ENCODE data around the gene CDH22.
A peak's percentile ranks its signal among the peaks of the same experiment; 100 is the strongest.

CDH22 gene, protein sequence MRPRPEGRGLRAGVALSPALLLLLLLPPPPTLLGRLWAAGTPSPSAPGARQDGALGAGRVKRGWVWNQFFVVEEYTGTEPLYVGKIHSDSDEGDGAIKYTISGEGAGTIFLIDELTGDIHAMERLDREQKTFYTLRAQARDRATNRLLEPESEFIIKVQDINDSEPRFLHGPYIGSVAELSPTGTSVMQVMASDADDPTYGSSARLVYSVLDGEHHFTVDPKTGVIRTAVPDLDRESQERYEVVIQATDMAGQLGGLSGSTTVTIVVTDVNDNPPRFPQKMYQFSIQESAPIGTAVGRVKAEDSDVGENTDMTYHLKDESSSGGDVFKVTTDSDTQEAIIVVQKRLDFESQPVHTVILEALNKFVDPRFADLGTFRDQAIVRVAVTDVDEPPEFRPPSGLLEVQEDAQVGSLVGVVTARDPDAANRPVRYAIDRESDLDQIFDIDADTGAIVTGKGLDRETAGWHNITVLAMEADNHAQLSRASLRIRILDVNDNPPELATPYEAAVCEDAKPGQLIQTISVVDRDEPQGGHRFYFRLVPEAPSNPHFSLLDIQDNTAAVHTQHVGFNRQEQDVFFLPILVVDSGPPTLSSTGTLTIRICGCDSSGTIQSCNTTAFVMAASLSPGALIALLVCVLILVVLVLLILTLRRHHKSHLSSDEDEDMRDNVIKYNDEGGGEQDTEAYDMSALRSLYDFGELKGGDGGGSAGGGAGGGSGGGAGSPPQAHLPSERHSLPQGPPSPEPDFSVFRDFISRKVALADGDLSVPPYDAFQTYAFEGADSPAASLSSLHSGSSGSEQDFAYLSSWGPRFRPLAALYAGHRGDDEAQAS

DNA sequence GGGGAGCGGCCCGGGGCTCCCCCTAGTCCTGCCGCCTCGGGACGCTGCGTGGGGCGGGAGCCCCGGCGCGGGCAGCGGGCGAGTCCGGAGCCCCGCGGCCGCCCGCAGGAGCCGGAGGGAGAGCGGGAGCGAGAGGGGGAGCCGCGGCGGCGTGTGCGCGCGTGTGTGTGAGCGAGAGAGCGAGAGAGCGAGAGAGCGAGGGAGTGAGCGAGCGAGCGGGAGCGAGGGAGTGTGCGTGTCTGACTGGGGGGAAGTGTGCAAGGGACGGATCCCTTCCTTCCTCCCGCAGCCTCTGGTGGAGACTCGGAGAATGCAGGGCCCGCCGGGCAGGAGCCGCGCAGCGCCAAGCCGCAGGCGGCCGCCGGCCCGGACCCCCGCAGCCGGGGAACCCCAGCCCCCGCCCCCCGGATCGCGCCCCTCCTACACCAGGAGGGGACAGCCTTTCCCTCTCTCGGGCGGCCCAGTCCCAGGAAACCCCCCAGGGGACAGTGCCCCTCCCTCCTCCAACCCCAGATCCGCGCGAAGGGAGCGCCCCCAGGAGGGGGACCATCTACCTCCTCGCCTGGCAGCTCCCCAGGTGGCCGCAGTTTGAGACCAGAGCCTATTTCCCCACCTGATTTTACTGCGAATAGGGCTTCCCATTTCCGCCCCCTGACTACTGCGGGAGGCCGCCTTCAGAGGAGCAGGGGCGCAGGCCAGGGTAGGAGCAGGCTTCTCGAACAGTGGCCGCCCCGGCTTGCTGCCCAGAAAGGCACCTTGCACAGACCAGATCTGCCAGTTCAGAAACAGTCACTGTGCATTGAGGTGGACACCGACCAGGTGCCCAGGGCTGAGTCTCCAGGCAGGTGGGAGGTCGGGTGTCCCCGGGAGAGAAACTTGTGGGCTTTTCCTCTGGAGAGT, at the start of gene CDH22:
CDH22 (minus strand) TSS at position 241 of the 900 bp plus-strand sequence. CDS start 57,204 bp downstream, outside the sequence.
- DNase-seq = no peak

DNA sequence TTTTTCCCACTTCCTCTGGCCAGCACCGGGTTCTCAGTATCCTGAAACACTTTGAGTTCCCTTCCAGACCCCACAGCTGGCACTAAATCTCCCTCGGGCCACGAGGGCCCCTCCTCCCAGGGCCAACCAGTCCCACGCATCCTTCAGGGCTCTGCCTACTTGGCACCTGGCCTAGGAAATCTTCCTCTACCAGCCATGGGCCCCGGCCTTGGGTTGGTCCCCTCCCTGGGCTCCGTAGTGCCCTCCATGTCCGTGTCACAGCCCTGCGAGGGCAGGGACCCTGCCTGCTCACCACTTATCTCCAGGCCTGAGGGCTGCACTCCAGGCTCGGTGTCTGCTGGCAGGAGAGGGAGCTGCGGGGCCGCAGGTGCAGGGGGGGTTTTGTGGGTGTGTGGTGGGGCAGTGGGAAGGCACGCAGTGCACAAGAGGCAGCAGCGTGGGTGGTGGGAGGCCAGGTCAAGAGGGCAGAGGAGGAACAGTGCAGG, 48.8 kb upstream of the CDH22 start:
- peak; percentile 49 for DNase-seq

DNA sequence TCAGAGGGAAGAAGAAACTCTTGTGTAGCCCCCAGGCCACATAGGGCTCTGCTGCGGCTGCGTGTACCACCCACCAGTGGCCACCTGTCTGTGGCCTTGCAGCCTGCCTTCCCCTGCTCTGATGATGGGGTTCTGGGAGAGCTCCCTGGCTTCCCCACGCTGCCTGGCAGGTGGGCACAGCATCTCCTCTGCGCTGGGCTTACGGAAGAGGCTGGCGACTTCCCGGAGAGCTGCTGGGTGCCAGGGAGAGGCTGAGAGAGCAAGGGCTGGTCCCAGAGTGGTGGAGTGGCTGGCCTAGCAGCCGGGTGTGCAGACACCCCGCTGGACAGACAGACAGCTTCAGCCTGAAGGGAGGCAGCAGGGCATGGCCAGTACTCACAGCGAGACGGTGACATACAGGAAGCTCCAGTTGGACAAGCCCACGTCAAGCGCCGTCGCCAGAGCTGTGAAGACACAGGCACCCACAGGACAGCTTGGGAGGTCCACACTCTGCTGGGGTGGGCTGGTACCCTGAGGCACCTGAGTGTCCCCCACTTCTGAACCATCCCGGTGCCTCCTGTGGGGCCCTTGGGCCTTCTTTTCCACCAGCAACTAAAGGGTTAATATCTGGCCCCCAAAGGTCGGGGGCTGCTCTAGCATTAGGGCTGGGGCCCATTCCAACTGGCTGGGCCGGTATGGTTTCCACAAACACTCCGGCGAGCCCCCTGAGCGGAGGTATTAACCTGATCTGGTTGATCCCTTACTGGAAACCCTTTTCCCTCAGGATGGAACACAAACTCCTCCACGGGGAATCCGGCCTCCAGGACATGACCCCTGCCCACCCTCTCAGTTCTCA, 48.1 kb upstream of the CDH22 start:
- DNase-seq = no peak

DNA sequence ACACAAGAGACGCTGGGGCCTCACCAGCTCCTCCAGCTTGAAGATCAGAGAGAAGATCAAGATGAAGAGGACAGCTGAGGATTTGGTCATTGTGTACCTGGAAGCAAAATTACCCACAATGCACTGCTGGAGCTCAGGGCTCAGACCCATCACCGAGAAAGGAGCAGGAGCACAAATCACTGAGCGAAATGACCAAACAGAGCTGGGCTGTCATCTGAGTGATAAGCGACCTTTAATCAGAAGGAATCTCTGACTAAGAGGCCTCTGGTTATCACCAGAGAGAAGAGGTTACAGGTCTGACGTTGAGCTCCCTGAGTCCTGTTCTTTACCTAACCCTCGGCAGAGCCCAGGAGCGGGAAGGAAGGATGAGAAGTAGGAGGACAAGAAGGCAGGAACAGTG, 47.5 kb upstream of the CDH22 start:
- no peak for DNase-seq

DNA sequence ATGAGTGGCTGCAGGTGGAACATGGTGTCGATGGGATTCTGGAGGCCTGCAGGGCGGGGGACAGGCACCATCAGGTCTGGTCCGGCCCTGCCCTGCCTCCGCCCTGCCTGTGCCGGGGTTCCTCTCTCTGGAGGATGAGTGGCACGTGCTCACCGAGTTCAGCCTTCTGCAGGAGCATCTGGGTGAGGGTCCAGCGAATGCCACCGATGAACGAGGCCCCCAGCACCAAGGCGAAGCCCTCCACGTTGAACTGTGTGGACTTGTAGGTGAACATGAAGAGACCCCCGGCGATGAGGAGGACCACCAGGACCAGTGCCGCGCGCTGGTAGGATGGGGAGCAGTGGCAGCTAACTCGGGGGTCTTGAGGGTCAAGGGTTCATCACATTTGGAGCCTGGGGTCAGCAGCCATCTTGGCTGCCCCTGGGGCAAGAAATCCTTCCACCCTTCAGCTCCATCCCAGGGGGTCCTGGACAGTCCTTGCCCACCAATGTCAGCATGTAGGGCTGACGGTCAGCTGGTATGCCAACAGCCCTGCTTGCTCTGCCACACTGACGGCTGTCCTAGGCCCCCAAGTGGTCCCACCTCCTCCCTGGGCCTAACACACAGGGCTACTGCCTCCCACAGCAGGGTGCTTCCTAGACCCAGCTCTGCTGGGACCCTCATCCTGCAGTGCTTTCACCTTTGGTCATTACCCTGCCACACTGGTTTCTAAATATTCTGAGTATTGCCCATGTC, 46.8 kb upstream of the CDH22 start:
- no peak for DNase-seq

DNA sequence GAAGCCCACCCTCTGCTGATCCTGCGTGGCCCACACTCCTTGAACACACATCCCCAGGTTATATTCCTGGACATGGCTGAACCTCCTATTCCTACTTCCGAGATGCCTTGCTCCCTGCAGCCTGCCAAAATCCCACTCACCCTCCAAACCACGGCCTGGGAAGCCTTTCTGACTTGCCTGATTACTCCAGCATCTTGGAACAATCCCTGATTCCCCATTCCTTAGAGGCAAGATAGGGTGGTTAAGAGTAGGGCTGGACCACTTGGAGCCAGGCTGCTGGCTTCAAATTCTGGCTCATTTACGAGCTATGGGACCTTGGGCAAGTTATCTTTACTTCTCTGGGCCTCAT, 45.9 kb upstream of the CDH22 start:
- no peak for DNase-seq

DNA sequence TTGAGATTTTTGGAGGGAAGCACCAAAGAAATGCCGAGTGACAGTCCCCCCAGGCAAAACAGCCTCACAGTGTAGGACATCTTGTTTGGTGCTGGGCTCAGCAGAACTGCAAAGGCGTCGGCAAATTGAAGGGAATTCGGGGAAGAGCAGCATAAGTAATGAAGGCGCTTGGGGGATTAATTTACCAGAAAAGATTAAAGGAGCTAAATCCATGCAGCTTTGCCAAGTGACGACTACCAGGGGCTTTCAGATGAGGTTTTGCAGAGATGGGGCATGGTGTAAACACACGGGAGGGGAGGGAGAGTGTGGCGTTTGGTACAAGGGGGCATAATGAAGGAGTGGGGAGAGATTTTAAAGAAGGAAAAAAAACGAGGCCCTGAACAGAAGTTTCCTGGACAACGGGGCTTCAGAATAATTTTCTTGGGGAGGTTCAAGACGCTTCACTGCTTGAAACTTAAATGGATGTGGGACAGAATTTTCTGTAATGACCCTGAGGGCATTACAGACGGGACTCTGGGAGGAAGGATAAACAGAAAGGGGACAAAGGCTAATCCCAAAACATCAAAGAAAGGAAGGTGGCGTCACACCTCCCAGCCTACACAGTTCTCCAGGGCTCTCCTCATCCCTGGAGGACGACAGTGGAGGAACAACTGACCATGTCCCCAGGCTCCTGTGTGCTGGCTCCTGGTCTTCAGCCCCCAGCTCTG, 45.4 kb upstream of the CDH22 start:
- DNase-seq = no peak

DNA sequence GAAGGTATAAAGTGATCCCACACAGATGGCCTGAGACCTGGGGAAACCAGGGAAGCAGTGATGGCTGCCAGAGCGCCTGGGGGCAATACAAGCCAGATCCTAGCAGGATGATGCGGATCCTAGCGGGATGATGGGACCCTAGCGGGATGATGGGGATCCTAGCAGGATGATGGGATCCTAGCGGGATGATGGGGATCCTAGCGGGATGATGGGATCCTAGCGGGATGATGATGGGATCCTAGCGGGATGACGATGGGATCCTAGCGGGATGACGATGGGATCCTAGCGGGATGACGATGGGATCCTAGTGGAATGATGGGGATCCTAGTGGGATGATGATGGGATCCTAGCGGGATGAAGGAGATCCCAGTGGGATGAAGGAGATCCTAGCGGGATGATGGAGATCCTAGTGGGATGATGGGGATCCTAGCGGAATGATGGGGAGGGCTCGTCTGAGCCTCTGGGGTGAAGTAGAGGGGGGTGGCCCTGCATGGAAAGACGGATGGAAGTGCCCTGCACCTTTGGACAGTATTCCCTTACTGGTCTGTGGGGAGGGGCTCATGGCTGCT, 44.2 kb upstream of the CDH22 start:
- no peak for DNase-seq

DNA sequence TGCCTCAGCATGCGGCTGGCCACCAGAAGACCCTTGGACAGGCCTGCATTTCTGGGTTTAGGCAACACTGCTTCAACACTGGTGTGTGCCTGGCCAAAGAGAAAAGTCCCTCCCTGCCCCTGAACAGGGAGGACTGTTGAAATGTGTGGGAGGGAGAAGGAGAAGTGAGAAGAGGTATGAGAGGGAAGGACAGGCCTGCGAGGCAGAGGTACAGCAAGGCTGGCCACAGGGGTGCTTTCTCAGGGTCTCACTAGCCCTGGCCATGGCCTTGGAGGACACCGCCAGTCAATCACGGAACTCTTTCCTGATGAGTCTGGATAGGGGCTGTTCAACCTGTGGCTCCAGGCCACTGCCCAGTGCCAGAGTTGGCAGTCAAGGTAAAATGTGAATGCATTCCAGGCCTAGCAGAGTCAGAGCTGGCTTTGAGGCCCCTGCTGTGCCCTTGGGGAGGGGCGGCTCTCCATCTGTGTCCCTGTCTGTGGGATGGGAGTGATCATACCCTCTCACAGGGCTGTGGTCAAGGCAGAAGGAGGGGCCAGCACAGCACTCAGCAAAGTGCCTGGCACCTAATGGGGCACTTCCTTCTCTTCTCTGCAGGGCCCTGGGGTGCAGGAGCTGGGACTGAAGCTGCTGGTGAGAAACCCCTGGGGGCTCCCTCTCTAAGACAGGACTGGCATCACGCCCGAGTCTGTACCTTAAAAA, 43.2 kb upstream of the CDH22 start:
- no peak for DNase-seq

DNA sequence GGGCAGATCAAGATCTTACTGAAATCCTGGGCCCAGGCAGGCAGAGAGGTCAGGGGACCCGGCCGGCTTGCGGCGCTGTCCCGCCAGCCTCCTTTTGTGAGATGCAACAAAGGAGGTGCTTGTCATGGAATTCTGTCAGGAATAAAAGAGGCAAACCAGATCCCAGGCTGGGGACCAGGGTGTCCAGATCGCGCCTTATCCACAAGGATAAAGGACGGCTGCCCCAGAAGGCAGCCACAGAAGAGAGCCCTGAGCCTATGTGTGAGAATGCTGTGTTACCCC, 42.6 kb upstream of the CDH22 start:
- no peak for DNase-seq

DNA sequence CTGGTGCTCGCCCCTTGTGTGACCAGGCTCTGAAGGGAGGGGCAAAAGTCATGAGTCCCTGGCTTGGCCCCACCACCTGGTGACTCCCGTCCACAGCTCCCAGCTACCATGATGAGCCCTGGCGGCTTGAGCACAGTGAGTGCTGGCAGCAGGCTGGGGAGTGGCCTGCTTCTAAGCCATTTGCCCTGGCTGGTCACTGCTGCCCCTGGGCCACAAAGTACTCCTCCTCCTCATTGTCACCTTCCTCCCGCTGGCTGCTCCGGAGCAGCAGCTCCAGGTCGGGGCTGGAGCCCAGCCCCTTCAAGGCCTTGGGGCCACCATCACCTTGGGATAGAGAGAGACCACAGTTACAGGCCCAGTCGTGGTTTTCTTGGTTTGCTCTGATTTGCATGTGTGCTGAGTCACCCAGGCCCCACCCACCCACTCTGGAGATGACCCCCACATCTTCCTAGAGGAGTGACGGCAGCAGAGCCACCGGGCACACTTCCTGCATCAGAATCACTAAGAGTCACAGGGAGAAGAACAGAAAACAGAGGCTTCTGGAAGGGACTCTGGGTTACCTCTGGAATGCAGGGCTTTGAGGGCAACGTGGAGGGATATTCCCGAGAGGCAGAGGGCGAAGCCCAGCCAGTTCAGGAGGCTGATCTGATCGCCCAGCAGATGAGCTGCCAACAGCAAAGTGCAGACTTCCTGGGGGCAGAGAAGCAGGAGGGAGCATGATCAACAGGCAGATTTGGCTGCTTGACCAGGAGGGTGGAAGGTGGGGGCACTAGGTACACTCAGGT, 42.1 kb upstream of the CDH22 start:
- DNase-seq = no peak

DNA sequence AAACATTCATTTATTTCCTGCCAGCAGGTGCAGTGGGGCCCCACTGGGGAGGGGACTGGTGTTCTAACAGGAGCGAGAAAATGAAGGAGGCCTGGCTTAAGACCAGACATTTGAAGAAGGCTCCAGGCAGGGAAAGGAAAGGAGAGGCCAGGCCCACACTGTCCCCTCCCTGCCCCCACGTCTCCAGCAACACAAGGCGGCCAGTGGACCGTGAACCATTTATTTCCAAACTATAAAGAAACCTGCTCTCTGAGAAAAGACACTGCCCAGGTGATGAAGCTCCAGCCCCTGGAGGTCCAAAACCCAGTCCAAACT, 41.4 kb upstream of the CDH22 start:
- peak; percentile 75 for DNase-seq

DNA sequence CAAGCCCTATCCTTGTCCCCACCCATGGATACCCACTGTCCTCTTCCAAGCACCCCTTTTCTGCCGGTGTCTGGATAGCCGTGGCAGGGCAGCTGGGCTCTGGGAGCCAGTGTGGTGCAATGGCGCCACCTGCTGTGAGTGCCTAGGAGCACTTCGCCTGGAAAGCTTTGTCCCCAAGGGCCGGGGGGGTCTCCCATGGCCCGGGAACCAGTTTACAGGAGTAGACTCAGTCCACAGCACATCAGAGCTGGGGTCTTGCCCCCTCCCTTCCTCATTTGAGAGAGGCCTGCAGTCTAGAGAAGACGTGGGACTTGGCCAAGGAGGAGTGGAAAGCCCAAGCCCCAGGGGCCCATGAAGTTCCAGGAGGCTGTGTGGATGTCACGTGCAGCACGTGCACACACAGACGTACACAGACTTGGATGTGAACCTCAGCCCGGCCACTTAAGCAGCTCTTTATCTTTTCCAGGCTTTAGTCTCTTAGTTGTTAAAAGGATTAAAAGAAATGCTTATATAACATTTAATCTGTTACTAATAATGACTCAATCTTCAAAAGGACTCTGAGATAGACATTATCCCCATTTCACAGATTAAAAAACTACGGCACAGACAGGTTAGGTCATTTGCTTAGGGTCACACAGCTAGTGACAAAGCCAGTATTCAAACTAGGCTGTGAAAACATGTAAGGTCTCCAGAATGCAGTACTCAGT, 40.9 kb upstream of the CDH22 start:
- DNase-seq = no peak

DNA sequence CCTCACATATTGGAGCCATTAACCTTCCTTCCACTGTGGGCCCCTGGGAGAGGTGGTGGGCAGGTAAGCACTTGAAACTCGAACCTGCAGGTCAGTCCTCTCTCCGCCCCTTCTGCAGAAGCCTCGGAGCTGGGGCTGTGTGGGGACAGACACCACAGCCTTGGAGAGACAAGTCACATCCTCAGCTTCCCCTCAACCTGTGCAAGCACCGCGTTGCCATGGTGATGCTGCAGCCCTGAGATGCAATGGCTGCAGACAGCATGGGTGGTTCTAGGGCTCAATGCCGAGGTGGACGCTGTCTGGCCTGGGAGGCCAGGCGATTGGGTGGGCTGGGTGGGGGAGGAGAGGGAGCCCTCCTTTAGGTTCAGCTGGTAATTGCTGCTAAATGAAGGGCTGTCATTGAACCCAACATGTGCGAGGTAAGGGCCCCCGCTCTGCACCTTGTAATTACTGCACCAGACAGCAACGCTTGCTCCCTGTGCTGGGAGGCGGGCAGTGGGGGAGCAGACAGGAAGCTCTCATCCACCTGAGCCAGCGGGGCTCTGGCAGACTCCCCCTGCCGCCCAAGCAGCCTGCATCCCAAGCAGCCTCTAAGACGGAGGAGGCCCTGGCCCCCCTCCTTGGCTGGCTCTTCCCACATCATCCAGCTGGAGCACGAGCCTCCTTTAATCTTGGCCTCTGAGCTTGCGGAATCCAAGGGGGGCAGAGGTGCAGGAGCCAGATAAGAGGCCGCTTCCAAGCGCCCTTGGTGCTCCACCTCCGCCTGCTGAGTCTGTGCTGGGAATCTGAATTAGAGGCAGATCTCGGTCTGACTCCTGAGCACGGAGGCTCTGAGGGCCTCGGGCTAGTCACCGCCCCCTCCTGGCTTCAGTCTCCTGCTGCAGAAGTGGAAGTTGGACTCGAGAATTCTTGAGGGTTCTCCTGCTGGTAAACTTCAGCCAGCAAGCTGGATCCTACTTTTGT, 39.8 kb upstream of the CDH22 start:
- DNase-seq = no peak

DNA sequence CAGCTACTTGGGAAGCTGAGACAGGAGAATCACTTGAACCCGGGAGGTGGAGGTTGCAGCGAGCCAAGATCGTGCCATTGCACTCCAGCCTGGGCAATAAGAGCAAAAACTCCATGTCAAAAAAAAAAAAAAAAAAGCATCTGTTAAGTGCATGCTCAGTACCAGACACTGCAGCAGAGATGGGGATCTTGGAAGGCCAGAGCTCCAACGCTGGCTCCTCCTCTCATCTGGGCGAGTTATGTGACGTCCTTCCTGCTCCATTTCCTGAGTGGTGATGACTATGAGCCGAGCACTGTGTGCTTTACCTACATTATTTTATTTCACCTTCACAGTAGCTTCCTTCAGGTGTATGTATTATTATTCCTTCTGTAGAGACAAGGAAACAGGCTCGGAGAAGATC, 38.5 kb upstream of the CDH22 start:
- DNase-seq = no peak

DNA sequence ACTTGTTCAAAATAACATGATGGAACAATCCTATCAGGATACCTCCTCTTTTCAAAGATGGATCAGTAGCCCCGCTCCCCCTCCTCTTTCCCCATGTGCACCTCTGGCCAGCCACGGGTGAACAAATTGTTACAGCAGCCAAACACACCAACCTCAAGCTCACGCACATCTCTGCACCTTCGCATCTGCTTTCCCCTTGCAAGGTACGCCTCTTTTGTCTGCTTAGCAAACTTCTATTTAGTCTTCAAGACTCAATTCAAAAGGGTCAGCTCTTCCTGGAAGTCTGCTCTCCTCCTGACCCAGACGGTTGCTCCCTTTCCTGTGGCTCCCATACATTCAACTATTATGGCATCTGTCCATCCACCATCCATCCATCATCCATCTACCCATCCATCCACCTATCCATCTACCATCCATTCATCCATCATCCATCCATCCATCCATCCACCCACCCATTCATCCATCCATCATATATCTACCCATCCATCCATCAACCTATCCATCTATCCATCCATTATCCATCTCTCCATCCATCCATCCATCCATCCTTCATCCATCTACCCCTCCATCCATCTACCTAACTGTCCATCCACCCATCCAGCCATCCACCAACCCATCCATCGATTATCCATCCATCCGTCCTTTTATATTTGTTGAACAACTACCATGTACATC, 36.3 kb upstream of the CDH22 start:
- no peak for DNase-seq

DNA sequence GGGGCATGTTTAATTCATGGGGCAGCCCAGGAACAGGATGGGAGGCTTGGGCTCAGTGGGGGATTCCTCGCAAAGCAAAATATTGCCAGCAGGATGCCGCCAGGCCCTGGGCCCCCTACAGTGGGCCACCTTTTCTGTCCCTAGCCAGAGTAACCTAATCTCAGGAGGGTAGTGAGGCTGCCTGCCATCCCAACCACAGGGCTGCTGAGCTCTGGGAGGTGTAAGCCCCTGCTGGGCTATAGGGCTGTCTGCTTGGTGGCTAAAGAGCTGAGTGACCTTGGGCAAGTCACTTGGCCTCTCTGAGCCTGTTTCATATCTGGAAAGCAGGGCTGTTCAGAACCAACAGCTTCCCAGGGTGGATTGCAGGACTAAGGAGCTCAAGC, 35.7 kb upstream of the CDH22 start:
- DNase-seq = no peak

Data from NCI-H2029 treated with DMSO at 0.1 percent for 48 hours (cell line).